SKM-1 (cell line): ENCODE data around the gene CEP20.
"Not testable (repeated sequence)": the region's sequence is repeated elsewhere in the genome, so short reads cannot be mapped to it uniquely, and the experiment has no call there.

Experiments
- DNase-seq: peaks from one replicate; lab custom pipeline; 2025; ENCODE audit not compliant: unreplicated experiment; lab: John Stamatoyannopoulos, UW

The CEP20 gene, protein sequence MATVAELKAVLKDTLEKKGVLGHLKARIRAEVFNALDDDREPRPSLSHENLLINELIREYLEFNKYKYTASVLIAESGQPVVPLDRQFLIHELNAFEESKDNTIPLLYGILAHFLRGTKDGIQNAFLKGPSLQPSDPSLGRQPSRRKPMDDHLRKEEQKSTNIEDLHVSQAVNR

DNA sequence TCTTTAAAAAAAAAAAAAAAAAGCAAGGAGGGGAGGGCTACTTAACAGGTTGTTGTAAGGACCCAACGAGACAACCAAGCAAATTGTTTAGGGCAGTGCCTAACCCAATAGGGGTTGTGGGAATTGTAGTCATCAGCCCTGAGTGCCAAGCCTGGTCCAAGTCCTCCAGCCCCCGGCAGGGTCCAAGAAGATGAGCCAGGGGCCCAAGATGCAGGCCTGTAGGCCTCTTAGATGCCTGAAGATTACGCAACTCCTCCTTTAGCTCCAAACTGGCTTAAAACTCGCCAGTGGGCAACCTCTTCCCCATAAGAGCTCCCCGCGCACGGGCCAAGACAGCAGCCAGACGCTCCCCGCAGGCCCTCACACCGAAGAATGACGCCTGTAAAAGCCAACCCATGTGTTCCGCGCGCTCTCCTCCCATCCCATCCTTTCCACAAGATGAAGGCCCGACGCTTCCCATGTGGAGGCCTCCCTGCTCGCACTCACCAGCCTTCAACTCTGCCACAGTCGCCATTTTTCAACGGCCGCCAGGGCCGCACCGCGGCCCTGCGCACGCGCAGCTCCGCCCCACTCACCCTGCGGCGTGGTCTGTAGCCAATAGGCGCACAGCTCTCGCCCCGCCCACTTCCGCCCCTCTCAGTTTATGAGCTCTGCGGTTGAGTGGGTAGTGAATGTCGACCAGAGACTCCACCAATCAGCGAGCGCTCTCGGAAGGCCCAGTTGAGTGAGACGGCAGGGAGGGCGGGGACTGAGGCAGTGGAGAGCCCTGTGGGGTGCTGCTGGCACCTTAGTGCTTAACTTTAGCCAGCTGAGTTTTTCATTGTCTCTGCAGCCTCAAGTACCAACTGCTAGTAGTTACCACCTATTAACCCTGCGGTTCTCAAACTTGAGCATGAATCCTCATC, at the start of gene CEP20:
Gene CEP20, minus strand, starts transcription at position 532 of the 905 bp plus-strand sequence. Its CDS starts 18 bp downstream, at position 514.
- peak; percentile 93 for DNase-seq

DNA sequence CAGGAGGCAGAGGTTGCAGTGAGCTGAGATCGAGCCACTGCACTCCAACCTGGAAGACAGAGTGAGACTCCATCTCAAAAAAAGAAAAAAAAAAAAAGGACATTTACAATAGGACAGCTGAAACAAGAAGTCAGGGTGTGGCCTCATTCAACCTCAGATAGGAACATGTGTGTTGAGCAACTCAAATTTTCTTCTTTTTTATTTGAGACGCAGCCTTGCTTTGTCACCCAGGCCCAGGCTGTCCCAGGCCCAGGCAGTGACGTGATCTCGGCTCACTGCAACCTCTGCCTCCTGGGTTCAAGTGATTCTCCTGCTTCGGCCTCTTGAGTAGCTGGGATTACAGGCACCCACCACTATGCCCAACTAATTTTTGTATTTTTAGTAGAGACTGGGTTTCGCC, 48.4 kb upstream of the CEP20 start:
- DNase-seq = not testable (repeated sequence)

- DNase-seq = no peak
Observed at GRCh38 chr16:15934991-15935390, 46.6 kb upstream of the CEP20 start.

- DNase-seq = no peak
Observed at GRCh38 chr16:15933781-15934180, 45.4 kb upstream of the CEP20 start.

- DNase-seq = no peak
Observed at GRCh38 chr16:15932939-15933338, 44.5 kb upstream of the CEP20 start.

DNA sequence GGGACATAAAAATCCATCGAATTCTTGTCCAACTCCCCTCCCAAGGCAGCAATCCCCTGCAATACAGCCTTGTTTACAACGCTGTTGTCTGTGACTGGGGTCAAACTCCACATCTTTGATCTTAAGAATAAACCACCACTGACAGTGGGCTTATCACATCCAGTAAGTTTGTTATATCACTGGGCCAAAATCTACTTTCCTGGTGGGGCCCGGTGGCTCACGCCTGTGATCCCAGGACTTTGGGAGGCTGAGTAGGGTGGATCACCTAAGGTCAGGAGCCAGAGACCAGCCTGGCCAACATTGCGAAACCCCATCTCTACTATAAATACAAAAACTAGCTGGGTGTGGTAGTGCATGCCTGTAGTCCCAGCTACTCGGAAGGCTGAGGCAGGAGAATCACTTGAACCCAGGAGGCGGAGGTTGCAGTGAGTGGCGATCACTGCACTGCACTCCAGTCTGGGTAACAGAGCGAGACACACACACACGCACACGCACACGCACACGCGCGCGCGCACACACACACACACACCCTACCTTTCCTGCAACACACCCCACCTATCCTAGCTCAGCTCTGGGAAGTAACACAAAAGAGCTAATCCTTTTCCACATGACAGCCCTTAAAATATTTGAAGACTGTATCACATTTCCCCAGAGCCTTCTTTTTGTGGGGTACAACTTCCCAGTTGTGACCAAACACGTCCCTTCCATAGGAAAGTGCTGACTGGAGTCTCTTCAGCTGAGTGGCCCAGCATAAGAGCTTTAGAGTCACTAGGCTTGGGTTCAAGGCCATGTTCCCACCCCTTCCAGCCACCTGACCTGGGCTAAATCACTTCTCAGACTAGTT, 40.1 kb upstream of the CEP20 start:
- DNase-seq = no peak

DNA sequence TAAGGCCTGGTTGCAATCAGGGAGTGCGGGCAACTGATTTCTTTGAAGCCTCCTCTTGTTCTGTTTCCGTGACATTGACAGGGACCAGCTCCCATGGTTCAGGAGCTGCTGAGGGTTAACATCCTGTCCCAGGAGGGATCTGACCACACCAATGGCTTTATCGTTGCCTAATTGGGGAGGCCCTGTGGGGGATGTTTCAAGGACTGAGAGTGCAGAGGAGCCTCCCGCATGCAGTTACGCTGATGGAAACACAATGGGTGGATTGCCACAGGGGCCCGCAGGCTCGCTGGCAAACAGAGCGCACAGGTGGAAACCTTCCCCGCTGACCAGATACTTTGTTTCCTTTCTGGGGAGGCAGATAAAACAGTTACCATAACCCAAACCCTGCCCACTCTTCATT, 37.2 kb upstream of the CEP20 start:
- DNase-seq = no peak

- DNase-seq = no peak
Observed at GRCh38 chr16:15924996-15925395, 36.6 kb upstream of the CEP20 start.

DNA sequence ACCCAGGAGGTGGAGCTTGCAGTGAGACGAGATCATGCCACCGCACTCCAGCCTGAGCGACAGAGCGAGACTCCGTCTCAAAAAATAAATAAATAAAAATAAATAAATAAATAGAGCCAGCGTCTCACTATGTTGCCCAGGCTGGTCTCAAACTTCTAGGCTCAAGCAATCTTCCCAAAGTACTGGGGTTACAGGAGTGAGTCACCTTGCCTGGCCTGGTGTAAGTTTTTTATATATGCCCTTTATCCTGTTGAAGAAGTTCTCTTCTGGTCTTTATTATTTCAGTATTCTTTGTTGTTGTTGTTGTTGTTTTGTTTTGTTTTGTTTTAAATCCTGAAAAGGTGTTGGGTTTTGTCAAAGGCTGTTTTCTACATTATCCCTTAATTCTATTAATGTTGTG, 30.9 kb upstream of the CEP20 start:
- no peak for DNase-seq

- not testable (repeated sequence) for DNase-seq
Observed at GRCh38 chr16:15918314-15918713, 29.9 kb upstream of the CEP20 start.

DNA sequence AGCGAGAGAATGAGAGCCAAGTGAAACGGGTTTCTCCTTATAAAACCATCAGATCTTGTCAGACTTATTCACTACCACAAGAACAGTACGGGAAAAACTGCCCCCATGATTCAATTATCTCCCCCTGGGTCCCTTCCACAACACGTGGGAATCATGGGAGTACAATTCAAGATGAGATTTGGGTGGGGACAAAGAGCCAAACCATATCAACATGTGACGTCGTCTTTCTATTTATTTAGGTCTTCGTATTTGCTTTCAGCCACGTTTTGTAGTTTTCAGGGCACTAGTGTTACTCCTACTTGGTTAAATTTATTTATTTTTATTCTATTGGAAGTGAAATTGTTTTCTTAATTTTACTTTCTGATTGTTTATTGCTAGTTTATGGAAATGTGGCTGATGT, 27.9 kb upstream of the CEP20 start:
- DNase-seq = no peak

GRCh38 chr16:15915555-15916081, 27.2 kb upstream of the CEP20 start:
- DNase-seq = no peak

- no peak for DNase-seq
Observed at GRCh38 chr16:15913046-15913698, 24.8 kb upstream of the CEP20 start.

DNA sequence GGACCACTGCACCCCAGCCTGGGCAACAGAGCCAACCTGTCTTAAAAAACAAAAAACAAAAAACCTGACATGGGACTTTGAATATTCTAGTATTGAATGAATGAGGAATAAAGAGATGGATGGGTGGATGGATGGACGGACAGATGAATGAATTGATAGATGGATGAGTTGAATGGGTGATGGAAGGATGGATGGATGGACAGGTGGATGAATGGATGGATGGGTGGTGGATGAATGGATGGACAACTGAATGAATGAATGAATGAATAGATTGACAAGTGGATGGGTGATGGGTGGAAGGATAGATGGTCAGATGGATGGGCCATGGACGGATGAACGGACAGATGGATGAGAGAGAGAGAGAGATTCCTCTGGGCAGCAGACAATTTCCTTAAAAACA, 22.8 kb upstream of the CEP20 start:
- DNase-seq = no peak

DNA sequence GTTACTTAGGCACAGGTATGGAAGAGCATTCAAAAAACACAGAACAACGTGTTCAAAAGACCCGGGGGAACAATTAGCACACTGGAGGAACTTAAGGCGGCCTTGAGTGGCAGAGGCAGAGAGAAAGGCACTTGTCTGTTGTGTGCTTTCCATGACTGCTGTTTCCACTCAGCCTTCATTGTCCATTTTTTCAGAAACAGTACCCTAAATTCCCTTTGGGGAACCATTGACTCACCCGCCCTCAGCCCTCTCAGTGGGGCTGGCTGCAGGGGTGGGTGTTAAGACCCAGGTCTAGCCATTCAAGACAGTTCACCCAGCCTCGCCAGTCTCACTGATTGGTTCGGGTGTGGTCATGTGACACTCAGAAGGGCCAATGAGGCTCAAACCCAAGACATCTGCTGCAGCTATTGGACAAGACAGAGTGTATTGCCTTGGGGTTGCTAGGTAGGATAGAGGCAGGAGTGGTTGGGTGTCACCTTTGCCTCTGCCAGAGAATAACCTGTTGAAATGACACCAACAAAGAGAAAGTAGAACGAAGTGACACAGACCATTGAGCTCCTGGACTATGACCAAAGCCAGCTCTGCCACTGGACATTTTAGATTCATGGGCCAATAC, 19.6 kb upstream of the CEP20 start:
- DNase-seq = no peak

DNA sequence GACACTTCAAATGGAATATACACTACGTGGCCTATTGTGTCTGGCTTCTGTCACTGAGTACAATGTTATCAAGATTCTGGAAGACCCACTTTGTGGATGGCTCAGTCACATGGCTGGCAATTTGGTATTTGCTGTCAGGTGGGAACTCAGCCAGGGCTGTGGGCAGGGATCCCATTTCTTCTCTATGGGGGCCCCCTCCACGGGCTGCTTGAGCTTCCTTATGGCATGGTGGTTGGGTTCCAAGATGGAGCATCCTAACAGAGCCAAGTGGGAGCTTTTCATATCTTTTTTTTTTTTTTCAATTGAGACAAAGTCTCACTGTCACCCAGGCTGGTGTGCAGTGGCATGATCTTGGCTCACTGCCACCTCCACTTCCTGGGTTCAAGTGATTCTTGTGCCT, 18.0 kb upstream of the CEP20 start:
- no peak for DNase-seq

GRCh38 chr16:15903960-15904359, 15.6 kb upstream of the CEP20 start:
- no peak for DNase-seq

- no peak for DNase-seq
Observed at GRCh38 chr16:15900901-15901500, 12.6 kb upstream of the CEP20 start.

DNA sequence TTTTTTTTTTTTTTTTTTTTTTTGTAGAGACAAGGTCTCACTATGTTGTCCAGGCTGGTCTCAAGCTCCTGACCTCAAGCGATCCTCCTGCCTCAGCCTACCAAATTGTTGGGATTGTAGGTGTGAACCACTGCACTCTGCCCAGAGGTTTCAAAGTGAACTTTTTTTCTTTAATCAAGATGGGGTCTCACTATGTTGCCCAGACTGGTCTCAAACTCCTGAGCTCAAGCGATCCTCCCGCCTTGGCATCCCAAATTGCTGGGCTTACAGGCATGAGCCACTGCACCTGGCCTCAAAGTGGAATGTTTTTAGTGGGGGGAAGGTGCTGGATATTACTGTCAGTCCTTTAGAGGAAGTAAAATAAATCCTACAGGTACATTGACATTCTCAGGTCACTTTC, 12.0 kb upstream of the CEP20 start:
- no peak for DNase-seq

GRCh38 chr16:15899538-15900100, 11.2 kb upstream of the CEP20 start:
- no peak for DNase-seq
